ENCODE results near the gene TMEM131.

The TMEM131 gene

GRCh38 chr2:97752342-97753334 is 243.1 kb downstream of the TMEM131 start:
- ChIA-PET POLR2A (ENCODE audit: low non-redundant PET) (no interaction called here), CTCF (interaction anchor here (0.9 to 1.3 kb wide), 2 partner anchors 12 to 632 kb away, joined by 3 read pairs; no protein-coding TSS in a partner anchor)
- TF ChIP-seq CTCF (conservative IDR thresholded peaks at IDR 0.05; ENCODE audit: low read depth): no peak
- DNase-seq (ENCODE audit: low spot score): peak; percentile 62
- H3K27ac ChIP-seq: no peak overlapping the region

- DNase-seq (ENCODE audit: low spot score): no peak
- CTCF ChIA-PET: interaction anchor here (0.7 to 1.3 kb wide), 2 partner anchors 9 to 11 kb away, joined by 3 read pairs; no protein-coding TSS in a partner anchor
- POLR2A ChIA-PET (ENCODE audit: low non-redundant PET): no interaction called here
- no peak for TF ChIP-seq CTCF (conservative IDR thresholded peaks at IDR 0.05; ENCODE audit: low read depth)
- H3K27ac ChIP-seq: peak overlapping the region; percentile 30; the same call in 1 of the 2 replicates
Observed at GRCh38 chr2:97751752-97752151, 244.0 kb downstream of the TMEM131 start.

DNA sequence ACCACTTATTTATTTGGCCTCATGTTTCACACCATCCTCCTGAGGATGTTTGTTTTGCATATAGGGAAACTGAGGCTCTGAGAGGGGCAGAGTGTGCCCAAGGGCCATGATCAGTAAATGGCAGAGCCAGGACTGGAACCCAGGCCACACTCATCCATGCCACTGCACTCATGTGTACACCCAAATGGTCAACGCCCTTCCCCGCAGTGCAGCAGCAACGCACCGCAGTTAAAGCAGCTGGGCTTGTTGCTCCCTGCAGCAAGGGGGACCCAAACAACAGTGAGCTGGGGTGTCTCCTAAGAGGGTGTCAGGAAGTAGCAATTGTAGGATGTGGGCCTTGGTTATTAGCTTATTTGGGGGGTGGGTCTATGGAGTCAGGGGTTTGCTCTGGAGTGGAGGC is 245.7 kb downstream of the TMEM131 start:
- no peak overlapping the region for H3K27ac ChIP-seq
- ChIA-PET POLR2A (ENCODE audit: low non-redundant PET) (no interaction called here), CTCF (interaction anchor here (0.6 kb wide), 1 partner anchor 33 kb away, joined by 3 read pairs; no protein-coding TSS in a partner anchor)
- no peak for TF ChIP-seq CTCF (conservative IDR thresholded peaks at IDR 0.05; ENCODE audit: low read depth)
- DNase-seq (ENCODE audit: low spot score): no peak

DNA sequence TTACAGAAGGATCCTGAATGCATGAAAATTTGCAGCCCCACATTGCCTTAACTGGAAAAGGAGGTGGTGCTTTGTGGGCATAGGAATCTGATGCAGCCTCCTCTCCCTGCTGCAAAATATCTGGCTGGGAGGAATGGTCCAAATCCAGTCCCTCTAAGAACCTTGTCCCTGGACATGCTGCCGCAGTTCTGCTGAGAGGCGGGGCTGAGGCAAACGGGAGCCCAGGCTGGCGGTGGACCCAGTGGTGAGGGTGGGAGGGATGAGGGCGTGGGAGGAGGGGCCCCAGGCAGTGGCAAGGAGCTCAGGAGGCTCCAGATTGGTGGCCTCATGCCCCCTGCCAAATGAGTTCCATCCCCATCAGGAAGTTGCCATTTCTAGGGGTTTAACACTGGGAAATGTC is 246.2 kb downstream of the TMEM131 start:
- TF ChIP-seq CTCF (conservative IDR thresholded peaks at IDR 0.05; ENCODE audit: low read depth): no peak
- CTCF ChIA-PET: interaction anchor here (0.6 kb wide), 1 partner anchor 32 kb away, joined by 3 read pairs; no protein-coding TSS in a partner anchor
- no peak overlapping the region for H3K27ac ChIP-seq

DNA sequence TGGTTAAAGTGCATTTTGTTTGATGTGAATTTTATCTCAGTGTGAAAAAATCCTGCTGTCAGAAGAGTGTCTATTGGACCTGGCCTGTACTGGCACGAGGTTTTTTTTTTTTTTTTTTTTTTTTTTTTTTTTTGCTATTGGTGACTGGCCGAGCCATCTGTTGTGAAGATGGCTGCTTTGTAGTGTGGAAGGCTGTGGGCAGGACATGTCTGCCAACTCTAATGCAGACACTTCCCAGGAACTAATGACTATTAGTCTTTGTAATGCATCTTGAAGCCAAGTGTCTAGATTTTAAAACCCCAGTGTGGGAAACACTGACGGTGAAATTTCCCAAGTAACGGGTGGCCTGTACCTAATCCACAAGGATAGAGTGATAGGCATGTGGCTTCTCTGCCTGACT is 248.0 kb downstream of the TMEM131 start:
- ChIA-PET POLR2A (ENCODE audit: low non-redundant PET) (no interaction called here), CTCF (interaction anchor here (0.6 to 1.5 kb wide), 2 partner anchors 46 to 50 kb away, joined by 3 to 4 read pairs; no protein-coding TSS in a partner anchor)
- no peak for TF ChIP-seq CTCF (conservative IDR thresholded peaks at IDR 0.05; ENCODE audit: low read depth)
- no peak overlapping the region for H3K27ac ChIP-seq
- DNase-seq (ENCODE audit: low spot score): no peak

More for the DNA sequence above, 246.2 kb downstream of the TMEM131 start:
- no peak for DNase-seq (ENCODE audit: low spot score)
- POLR2A ChIA-PET (ENCODE audit: low non-redundant PET): no interaction called here

DNA sequence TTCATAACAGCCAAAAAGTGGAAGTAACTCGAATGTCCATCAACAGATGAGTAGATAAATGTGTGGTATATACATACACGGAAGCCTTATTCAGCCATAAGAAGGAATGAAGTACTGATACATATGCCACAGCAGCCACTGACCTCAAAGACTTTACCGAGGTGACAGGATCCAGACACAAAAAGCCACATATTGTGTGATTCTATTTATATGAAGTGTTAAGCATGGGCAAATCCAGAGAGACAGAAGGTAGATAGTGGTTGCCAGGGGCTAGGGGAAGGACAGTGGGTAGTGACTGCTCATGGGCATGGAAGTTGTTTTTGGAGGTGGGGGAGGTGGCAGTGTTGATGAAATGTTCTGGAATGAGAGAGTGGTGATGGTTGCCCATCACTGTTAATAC is 248.5 kb downstream of the TMEM131 start:
- ChIA-PET POLR2A (ENCODE audit: low non-redundant PET) (no interaction called here), CTCF (interaction anchor here (0.7 kb wide), 1 partner anchor 27 kb away, joined by 4 read pairs; no protein-coding TSS in a partner anchor)
- no peak overlapping the region for H3K27ac ChIP-seq
- no peak for DNase-seq (ENCODE audit: low spot score)
- TF ChIP-seq CTCF (conservative IDR thresholded peaks at IDR 0.05; ENCODE audit: low read depth): no peak

Measured in RWPE1 (cell line).